NCI-H1436 (cell line): ENCODE measurements around the gene GRIK2.
A peak's percentile ranks its signal among the peaks of the same experiment; 100 is the strongest.

Experiments
- DNase-seq: peaks from one replicate; lab custom pipeline; 2025; lab: John Stamatoyannopoulos, UW

The GRIK2 gene

GRCh38 chr6:101539510-101540245 lies 146.2 kb downstream of the GRIK2 start:
- no peak for DNase-seq

- DNase-seq: no peak
Observed at GRCh38 chr6:101541894-101542293, 148.4 kb downstream of the GRIK2 start.

DNA sequence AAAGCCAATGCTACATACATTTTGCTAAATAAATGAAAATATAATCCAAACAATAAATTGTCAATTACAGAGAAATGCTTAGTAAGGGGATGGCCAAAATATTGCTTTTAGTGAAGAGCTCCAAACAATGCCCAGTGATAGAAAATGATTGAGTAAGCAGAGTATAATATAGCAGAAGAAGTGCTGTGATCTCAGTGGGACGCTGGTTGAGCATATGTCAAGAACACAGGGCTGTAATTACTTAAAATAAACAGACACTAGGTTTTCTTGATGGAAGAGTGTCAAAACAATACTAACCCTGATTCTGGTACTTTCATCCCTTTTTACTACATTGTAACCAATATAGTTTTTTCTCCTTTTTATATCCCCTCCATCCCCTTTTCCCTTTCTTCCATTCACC lies 150.3 kb downstream of the GRIK2 start:
- DNase-seq: no peak

DNA sequence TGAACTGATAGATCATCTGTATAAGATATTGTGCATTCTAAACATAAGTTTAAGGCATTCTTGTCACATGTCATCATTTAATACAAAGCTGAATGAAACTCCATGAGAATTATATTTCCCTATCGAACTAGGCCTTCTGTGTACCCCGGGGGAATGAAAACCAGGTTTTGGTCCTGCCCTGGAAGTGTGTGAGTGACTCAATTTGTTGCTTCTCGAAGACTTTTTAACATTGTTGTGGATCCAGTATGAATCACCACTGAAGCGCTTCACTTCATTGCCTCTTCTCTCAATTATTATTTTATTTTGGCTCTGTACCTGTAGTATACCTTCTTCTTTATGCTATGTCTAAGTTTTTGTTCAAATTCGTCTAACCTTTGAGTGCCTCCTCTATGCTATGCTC lies 150.8 kb downstream of the GRIK2 start:
- DNase-seq: no peak

- no peak for DNase-seq
Observed at GRCh38 chr6:101545191-101545590, 151.7 kb downstream of the GRIK2 start.

DNA sequence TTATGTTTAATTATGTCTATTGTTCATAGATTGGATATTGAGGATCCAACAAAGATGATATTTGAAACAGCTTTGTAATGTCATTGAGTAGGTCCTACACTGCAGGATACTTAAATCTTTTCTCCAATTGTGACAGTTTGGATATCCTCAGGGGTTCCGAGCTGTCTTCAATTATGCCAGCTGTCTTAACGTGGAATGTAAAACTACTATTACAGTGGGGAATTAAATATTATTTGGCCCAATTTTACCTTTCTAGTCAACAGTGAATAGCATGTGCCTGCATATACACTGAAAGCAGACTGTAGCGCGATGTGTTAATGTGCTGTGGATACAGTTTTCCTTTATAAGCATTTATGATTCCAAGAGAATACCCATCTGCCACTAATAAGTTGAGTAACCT lies 156.9 kb downstream of the GRIK2 start:
- peak; percentile 15 for DNase-seq

DNA sequence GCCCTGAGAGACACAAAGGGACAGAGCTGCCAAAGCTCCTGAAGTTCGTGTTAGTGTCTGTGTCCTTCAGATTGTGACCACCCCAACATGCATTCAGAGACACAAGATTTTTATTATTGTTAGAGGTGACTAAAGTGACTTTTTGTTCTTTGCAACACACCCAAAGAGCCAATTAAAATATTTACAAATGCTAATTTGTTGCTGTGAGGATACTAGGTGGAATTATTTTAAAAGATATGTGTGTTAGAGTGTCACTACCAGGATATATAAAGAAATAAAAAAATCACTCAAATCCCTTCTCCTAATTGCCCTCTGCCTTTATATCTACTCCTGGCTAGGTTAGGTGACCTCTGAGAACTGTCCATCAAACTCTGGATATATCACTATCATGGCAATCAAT lies 160.7 kb downstream of the GRIK2 start:
- no peak for DNase-seq

- DNase-seq: no peak
Observed at GRCh38 chr6:101558712-101559111, 165.2 kb downstream of the GRIK2 start.

- DNase-seq: no peak
Observed at GRCh38 chr6:101572627-101573026, 179.1 kb downstream of the GRIK2 start.

- DNase-seq: no peak
Observed at GRCh38 chr6:101577091-101577490, 183.6 kb downstream of the GRIK2 start.

DNA sequence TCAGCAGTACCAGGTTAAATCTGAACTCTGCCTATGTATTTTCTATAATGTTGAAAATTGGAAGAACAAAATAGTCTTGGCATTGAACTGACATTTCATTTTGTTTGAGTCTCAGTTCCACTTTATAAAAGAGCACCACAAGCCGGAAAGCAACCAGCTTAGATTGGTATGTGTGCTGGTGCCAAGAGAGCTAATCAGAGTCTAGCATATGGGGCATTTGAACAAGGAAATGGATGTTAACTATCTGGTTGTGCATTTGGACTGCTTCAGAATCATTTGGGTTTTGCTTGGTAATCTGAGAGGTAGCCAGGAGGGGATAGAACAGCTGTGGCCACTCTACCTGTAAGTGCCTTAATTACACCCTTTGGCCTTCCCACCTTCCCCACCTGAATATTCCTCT lies 184.8 kb downstream of the GRIK2 start:
- no peak for DNase-seq

DNA sequence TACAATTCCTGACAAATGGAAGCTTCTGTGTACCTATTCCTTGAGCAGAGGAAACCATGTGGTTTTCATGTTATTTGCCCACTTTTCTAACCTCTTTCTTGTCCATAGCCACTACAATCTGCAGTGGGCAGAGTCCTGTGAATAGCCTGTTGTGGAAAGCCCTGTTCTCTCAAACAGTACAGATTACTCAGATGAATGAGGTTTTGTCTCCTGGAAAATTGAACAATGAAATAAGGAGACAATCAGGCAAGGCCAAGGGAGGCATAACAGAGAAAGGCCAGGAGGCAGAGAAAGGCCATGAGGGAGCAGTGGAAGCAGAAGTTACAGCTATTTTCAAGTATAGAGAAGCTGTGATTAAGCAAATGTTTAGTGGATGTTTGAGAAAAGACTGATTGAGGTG lies 189.3 kb downstream of the GRIK2 start:
- DNase-seq: no peak

- DNase-seq: peak; percentile 3
Observed at GRCh38 chr6:101585501-101585900, 192.0 kb downstream of the GRIK2 start.

DNA sequence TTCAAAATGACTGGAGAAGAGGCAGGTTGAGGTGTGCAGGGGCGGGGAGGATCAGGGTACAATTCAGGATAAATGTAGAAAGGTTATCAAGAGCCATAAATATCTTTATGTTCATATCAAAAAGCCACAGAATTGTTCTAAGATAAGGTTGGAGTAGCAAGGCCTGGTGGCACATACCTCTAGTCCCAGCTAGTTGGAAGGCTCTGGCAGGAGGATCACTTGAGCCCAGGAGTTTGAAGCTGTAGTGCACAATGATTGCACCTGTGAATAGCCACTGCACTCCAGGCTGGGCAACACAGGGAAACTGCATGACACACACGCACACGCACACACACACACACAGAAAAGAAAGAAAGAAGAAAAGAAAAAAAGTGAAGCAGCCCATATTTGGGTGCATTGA lies 194.8 kb downstream of the GRIK2 start:
- DNase-seq: no peak

GRCh38 chr6:101595276-101595675 lies 201.8 kb downstream of the GRIK2 start:
- DNase-seq: no peak

DNA sequence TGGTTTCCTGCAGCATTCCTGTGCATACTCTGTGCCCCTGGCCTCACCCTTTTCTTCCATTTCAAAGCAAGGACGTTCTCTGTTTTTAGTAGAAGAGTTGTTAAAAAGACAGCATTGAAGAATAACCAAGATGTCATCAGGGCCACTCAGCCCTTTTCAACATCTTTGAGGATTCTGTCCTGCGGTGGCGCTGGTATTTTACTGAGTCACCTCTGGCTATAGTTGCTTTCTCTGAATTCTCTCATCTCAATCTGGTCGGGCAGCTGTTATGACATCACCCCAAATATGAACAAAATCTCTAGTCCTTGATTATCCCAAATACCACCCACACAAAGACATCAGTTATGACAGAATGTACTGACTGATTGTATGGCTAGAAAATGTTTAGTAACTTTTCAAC lies 204.2 kb downstream of the GRIK2 start:
- DNase-seq: no peak

- DNase-seq: no peak
Observed at GRCh38 chr6:101605426-101605825, 211.9 kb downstream of the GRIK2 start.

- DNase-seq: no peak
Observed at GRCh38 chr6:101605874-101606273, 212.4 kb downstream of the GRIK2 start.

DNA sequence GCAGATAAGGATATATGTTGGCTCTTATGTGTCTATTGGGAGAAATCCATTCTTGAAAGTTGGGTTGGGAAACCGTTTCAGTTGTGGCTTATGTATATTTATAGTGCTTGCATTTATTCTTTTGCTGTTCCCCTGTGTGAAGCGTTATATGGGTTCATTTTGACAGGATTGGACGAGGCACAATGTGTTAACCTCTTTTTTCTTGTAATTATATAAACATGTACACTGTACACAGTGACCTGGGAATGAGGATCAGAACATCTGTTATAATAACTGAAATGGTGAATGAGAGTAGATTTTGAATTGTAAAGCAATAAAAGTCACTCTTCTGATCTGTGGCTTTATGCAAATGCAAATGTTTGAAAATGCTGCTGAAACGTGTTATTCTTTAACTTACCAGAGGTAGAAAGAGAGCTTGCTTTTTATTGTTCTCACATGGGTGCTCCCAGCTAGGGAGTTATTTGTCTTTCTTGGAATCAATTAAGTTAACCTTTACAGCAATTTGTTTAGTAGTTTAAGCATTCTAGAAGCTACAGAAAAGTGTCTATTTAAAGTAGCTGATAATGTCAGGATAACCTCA lies 213.7 kb downstream of the GRIK2 start:
- no peak for DNase-seq

DNA sequence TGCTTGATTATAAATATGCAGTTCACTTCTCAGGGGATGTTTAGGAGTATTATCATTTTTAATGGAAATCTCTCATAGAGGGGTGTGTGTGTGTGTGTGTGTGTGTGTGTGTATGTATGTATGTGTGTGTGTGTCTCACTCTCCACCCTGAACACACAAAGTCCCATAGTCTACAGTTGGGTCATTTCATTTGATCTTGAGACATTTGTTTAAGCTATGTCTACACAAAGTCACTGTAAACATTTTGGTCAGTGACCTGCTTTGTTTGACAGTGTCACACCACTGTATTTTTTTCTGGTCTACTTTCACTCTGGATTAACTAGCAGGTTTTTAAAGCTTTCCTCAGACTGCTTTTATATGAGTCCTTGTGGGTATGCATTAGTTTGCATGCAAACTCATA lies 215.2 kb downstream of the GRIK2 start:
- no peak for DNase-seq

GRCh38 chr6:101613556-101613955 lies 220.0 kb downstream of the GRIK2 start:
- DNase-seq: no peak

DNA sequence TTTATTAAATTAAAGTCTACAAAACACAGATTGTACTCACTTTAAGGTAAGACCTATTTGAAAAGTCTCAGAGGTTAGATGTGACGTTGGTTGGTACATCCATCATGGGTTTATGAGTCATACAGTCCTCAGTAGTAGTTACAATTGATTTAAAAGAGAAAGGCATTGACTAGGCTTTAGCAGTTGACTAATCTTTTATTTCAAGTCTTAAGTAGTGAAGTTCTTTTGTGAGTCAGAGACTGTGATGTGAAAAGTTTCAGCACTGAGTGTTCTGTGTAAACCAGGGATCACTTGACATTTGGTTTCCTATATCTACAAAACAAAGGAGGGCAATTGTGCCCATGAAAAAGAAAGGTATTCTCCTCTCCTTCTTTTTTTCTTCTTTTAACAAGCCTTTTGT lies 221.3 kb downstream of the GRIK2 start:
- no peak for DNase-seq

DNA sequence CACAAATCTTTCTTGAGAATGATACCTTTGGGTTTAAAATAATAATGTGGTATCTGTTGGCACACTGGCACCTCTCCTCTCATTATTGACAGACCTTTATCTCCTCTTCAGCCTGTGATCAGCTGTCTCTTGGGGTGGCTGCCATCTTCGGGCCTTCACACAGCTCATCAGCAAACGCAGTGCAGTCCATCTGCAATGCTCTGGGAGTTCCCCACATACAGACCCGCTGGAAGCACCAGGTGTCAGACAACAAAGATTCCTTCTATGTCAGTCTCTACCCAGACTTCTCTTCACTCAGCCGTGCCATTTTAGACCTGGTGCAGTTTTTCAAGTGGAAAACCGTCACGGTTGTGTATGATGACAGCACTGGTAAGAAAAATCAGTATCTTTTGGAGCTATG lies 232.8 kb downstream of the GRIK2 start:
- no peak for DNase-seq

DNA sequence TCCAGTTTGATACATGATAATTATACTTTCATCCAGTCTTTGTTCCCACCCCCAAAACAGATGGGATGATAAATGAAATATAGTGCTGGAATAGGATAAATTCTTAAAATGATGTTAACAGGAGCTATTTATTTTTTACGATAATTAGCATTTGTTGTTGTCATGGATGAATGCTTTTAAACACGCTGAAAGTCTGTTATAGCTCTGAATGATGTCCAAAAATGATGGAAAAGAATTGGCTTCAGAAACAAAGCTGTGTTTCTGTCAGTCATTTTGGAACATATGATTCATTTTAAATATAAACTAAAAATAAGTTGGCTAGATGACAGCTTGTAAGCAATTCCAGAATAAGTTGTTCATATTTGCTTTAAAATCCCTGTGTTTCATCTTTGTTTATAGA lies 237.4 kb downstream of the GRIK2 start:
- DNase-seq: no peak
